ENCODE data around the gene RAB13.

DNA sequence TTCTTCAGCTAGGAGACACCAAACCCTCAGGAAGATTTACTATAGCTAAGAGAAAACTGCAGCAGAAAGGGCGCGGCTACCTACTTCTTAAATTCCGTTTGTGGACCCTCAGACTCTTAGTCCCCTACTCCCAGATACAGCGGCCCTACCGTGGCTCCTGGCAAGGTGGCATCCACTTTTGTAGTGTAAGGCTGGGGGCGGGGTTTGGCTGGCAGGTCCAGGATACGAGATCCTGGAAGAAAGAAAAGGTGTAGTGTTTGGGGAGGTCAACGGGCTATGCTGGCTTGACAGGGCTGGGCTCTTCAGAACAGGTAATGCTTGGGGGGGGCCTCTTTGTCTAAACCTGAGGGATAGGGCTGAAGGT lies 18.2 kb downstream of the RAB13 start:
- TF ChIP-seq, protein P1, sequence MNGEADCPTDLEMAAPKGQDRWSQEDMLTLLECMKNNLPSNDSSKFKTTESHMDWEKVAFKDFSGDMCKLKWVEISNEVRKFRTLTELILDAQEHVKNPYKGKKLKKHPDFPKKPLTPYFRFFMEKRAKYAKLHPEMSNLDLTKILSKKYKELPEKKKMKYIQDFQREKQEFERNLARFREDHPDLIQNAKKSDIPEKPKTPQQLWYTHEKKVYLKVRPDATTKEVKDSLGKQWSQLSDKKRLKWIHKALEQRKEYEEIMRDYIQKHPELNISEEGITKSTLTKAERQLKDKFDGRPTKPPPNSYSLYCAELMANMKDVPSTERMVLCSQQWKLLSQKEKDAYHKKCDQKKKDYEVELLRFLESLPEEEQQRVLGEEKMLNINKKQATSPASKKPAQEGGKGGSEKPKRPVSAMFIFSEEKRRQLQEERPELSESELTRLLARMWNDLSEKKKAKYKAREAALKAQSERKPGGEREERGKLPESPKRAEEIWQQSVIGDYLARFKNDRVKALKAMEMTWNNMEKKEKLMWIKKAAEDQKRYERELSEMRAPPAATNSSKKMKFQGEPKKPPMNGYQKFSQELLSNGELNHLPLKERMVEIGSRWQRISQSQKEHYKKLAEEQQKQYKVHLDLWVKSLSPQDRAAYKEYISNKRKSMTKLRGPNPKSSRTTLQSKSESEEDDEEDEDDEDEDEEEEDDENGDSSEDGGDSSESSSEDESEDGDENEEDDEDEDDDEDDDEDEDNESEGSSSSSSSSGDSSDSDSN (CRISPR knock-in tag; IDR thresholded peaks at IDR 0.05), result no peak
- TF ChIP-seq, protein P2, sequence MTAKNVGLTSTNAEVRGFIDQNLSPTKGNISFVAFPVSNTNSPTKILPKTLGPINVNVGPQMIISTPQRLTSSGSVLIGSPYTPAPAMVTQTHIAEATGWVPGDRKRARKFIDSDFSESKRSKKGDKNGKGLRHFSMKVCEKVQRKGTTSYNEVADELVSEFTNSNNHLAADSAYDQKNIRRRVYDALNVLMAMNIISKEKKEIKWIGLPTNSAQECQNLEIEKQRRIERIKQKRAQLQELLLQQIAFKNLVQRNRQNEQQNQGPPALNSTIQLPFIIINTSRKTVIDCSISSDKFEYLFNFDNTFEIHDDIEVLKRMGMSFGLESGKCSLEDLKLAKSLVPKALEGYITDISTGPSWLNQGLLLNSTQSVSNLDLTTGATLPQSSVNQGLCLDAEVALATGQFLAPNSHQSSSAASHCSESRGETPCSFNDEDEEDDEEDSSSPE (CRISPR knock-in tag; IDR thresholded peaks at IDR 0.05), result no peak
- TF ChIP-seq ZIK1 (CRISPR knock-in tag; IDR thresholded peaks at IDR 0.05; ENCODE audit: borderline replicate concordance, low read depth) (no peak), SATB2 (CRISPR knock-in tag; IDR thresholded peaks at IDR 0.05) (no peak), MAFK (conservative IDR thresholded peaks at IDR 0.05 in 1 of 2, IDR thresholded peaks at IDR 0.05 in 1 of 2; ENCODE audit: low read length in 2 of 2) (no peak), ZNF75D (CRISPR knock-in tag; IDR thresholded peaks at IDR 0.05; ENCODE audit: borderline replicate concordance) (no peak)
